WTC11 (cell line): ENCODE measurements around the gene NDUFB10.

Experiments
- ATF2 ChIP-seq: sonication (generic); formaldehyde crosslinking; IDR thresholded peaks from 2 replicates; pipeline ENCODE4 v1.8.1; 2022; ENCODE audit warnings: low read depth, missing genetic modification reagents, borderline replicate concordance
- CTCF ChIP-seq: fragments of 200-600 bp; IDR thresholded peaks from 2 replicates; pipeline ENCODE4 v1.8.0; 2022; ENCODE audit warnings: antibody characterized with exemption
- NFYB ChIP-seq: sonication (generic); formaldehyde crosslinking; conservative IDR thresholded peaks from 2 replicates; pipeline ENCODE4 v1.8.0; 2022; ENCODE audit warnings: low read depth, missing genetic modification reagents
- NR3C1 ChIP-seq: sonication (generic); formaldehyde crosslinking; conservative IDR thresholded peaks from 2 replicates; pipeline ENCODE4 v1.8.1; 2023; ENCODE audit warnings: low read depth, mild to moderate bottlenecking, missing genetic modification reagents
- SP1 ChIP-seq: sonication (generic); formaldehyde crosslinking; conservative IDR thresholded peaks from 2 replicates; pipeline ENCODE4 v1.8.1; 2022; ENCODE audit warnings: missing genetic modification reagents
- TEAD4 ChIP-seq: sonication (generic); formaldehyde crosslinking; IDR thresholded peaks from 2 replicates; pipeline ENCODE4 v1.8.0; 2022; ENCODE audit warnings: mild to moderate bottlenecking, missing genetic modification reagents
- ZNF232 ChIP-seq: sonication (generic); formaldehyde crosslinking; IDR thresholded peaks from 2 replicates; pipeline ENCODE4 v1.8.0; 2022; ENCODE audit warnings: mild to moderate bottlenecking, missing genetic modification reagents
- ZNF416 ChIP-seq: fragments of 250-450 bp; sonication (Bioruptor Pico); IDR thresholded peaks from 2 replicates; pipeline ENCODE4 v1.9.0; 2021; ENCODE audit warnings: mild to moderate bottlenecking, inconsistent platforms
- TF ChIP-seq, protein P1 (sequence below): fragments of 250-450 bp; sonication (Bioruptor Pico); IDR thresholded peaks from 2 replicates; pipeline ENCODE4 v1.9.0; 2021; ENCODE audit warnings: mild to moderate bottlenecking

DNA sequence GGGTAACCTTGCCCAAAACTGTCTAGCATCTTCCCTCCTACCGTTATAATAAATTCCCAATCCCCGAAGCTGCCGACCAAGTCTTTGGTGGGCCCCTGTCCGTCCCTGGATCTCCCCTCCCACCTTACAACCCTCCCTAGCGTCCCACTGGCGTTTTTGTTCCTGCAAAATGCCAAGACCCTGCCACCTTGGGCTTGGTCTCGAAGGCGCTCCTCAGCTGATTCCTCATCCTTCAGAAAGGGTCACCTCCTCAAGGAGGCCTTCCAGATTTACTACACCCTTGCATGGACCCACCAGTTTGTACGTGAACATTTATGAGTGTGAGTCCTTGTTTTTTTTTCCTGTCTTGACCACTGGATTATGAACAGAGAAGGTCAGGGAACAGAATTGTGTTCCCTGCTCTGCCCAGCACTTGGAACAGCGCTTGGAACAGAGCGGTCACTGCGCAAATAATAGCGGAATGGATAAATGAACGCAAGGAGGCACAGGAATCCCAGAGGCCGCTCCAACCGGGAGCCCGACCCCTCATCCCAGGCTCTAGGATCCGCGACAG lies 23.7 kb downstream of the NDUFB10 start:
- TF ChIP-seq, protein P1, sequence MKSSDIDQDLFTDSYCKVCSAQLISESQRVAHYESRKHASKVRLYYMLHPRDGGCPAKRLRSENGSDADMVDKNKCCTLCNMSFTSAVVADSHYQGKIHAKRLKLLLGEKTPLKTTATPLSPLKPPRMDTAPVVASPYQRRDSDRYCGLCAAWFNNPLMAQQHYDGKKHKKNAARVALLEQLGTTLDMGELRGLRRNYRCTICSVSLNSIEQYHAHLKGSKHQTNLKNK: no peak
- TF ChIP-seq TEAD4 (CRISPR knock-in tag) (no peak), CTCF (no peak), SP1 (no peak), ZNF416 (CRISPR knock-in tag) (no peak), NR3C1 (no peak), ATF2 (CRISPR knock-in tag) (no peak), NFYB (CRISPR knock-in tag) (no peak), ZNF232 (CRISPR knock-in tag) (no peak)
